Kidney (tissue), 14 donors: ENCODE results near the gene EZR. TPM values are rescaled to one million over a fixed set of nuclear protein-coding genes. Genes with fewer than 3 reads are reported as not detected.
A peak's percentile ranks its signal among the peaks of the same experiment; 100 is the strongest.

Source experiments
- DNase-seq, 5 donors: peaks; one replicate each; pipeline ENCODE4 v3.0.0-alpha.2; 2013 to 2020
- FAIRE-seq: peaks from 2 replicates; lab custom pipeline; 2012; peaks lifted over from hg19 to GRCh38; lab: Jason Lieb, UNC
- H3K27ac ChIP-seq, 2 donors: one replicate each; pipeline ENCODE4 v1.7.0; 2013; ENCODE audit warnings: low read depth in 2 of 2, low read length in 2 of 2, inconsistent platforms in 1 of 2
- H3K27me3 ChIP-seq: one replicate; pipeline ENCODE4 v1.7.1; 2013; ENCODE audit warnings: low read length, inconsistent platforms; ENCODE audit not compliant: control insufficient read depth, insufficient read depth
- H3K36me3 ChIP-seq, 3 donors: one replicate each; pipeline versions ENCODE4 v1.7.0 to v1.7.1; 2013; ENCODE audit warnings: low read length in 3 of 3, control low read depth in 1 of 3, inconsistent platforms in 1 of 3; ENCODE audit not compliant: insufficient read depth in 3 of 3, control insufficient read depth in 2 of 3
- H3K4me1 ChIP-seq, 3 donors: one replicate each; pipeline versions ENCODE4 v1.7.0 to v1.7.1; 2013; ENCODE audit warnings: low read length in 3 of 3, inconsistent platforms in 1 of 3, low read depth in 1 of 3; ENCODE audit not compliant: control insufficient read depth in 2 of 3, insufficient read depth in 2 of 3
- H3K4me3 ChIP-seq, 3 donors: one replicate each; pipeline versions ENCODE4 v1.7.0 to v1.8.1; 2013; ENCODE audit warnings: low read length in 3 of 3, control low read depth in 1 of 3, inconsistent platforms in 1 of 3
- H3K9ac ChIP-seq, 3 donors: one replicate each; pipeline versions ENCODE4 v1.7.0 to v1.7.1; 2013; ENCODE audit warnings: low read length in 3 of 3, control low read depth in 1 of 3, inconsistent platforms in 1 of 3
- H3K9me3 ChIP-seq, 3 donors: one replicate each; pipeline versions ENCODE4 v1.7.0 to v1.7.1; 2013; ENCODE audit warnings: low read length in 3 of 3, control low read depth in 1 of 3, inconsistent platforms in 1 of 3; ENCODE audit not compliant: control insufficient read depth in 2 of 3, insufficient read depth in 1 of 3
- intact Hi-C: fragments of 100-400 bp; cut with DNase I; formaldehyde crosslinking; loops from one replicate; pipeline ENCODE4 v1.11.1; 2022
- polyA plus RNA-seq: library from polyadenylated mRNA; stranded (reverse); fragments of 350-450 nt; fragmentation: Illumina TruSeq; extraction: RNeasy Lipid Tissue Mini Kit (QIAGEN cat#74804); gene quantifications from one replicate; pipeline ENCODE4 v1.2.3, GENCODE V29; 2014; ENCODE audit warnings: low read depth, low replicate concordance; ENCODE audit not compliant: insufficient read depth
- total RNA-seq: library from RNA; stranded (reverse); fragmentation: NEBNext Ultra II Directional; extraction: Animal tissue kit (Norgen Biotek cat#: 25700); gene quantifications from one replicate; pipeline ENCODE4 v1.2.1, GENCODE V29; 2021
- TF ChIP-seq, protein P1 (sequence below): IDR thresholded peaks from 3 replicates; pipeline ENCODE4 v1.5.1; 2012; ENCODE audit warnings: mild to moderate bottlenecking, moderate library complexity, borderline replicate concordance; ENCODE audit not compliant: insufficient read depth; ENCODE audit errors: extremely low read depth
- donor health status: control.
- donor health status: control.
- donor health status: control.
- donor health status: control.
- donor health status: control.
- donor health status: DM: yes; HTN: yes; CAD: no.
- donor health status: Normal renal cell carcinoma (clear cell type).

Gene EZR
- total and polyA plus RNA-seq, 2 donors from 2014 or later: 154 to 636 TPM

GRCh38 chr6:158756977-158757752, 62.0 kb downstream of the EZR start:
- intact Hi-C loops: no loop called here

GRCh38 chr6:158756126-158756525, 63.0 kb downstream of the EZR start:
- intact Hi-C loops: no loop called here
- peak in 1 of 5 donors; percentile 63 for DNase-seq
- TF ChIP-seq, protein P1, sequence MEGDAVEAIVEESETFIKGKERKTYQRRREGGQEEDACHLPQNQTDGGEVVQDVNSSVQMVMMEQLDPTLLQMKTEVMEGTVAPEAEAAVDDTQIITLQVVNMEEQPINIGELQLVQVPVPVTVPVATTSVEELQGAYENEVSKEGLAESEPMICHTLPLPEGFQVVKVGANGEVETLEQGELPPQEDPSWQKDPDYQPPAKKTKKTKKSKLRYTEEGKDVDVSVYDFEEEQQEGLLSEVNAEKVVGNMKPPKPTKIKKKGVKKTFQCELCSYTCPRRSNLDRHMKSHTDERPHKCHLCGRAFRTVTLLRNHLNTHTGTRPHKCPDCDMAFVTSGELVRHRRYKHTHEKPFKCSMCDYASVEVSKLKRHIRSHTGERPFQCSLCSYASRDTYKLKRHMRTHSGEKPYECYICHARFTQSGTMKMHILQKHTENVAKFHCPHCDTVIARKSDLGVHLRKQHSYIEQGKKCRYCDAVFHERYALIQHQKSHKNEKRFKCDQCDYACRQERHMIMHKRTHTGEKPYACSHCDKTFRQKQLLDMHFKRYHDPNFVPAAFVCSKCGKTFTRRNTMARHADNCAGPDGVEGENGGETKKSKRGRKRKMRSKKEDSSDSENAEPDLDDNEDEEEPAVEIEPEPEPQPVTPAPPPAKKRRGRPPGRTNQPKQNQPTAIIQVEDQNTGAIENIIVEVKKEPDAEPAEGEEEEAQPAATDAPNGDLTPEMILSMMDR: no peak
- Histone ChIP-seq H3K9ac (no peak overlapping the region), H3K36me3 (no peaks in the 10 kb centered on the region), H3K9me3 (no peaks in the 10 kb centered on the region), H3K4me1 (peaks cover 0 to 9% (median 4%) of the 10 kb centered on the region in 3 donors), H3K4me3 (no peak overlapping the region), H3K27me3 (no peaks in the 10 kb centered on the region), H3K27ac (no peak overlapping the region)
- FAIRE-seq: no peak

More at GRCh38 chr6:158756977-158757752, 62.0 kb downstream of the EZR start:
- TF ChIP-seq, protein P1: no peak
- peaks cover 0 to 6% (median 2%) of the 10 kb centered on the region in 3 donors for H3K4me1 ChIP-seq
- H3K27ac ChIP-seq: no peak overlapping the region
- DNase-seq: no peak
- no peak overlapping the region for H3K9ac ChIP-seq
- no peaks in the 10 kb centered on the region for H3K27me3 ChIP-seq
- no peaks in the 10 kb centered on the region for H3K9me3 ChIP-seq
- no peak overlapping the region for H3K4me3 ChIP-seq
- FAIRE-seq: no peak
- no peaks in the 10 kb centered on the region for H3K36me3 ChIP-seq

DNA sequence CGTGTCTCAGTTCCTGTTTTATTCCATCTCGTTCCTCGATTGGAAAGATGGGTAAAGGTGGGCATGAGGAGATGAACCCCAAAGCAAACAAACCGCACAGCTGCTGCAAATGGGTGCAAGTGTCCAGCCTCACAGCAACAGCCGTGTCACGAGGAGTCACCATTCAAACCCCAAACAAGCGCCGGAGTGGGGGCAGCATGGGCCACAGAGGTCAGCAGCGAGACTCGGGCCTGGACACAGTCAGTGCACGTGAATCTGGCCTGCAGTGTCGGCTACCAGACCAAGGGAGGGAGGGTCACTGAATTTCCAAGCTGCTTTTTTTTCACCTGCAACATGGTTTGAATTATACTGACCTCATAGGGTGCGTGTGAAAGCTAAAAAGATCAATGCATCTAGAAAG, 63.5 kb downstream of the EZR start:
- Histone ChIP-seq H3K27ac (no peak overlapping the region), H3K9me3 (no peaks in the 10 kb centered on the region), H3K4me3 (no peak overlapping the region), H3K4me1 (peaks cover 0 to 9% (median 4%) of the 10 kb centered on the region in 3 donors), H3K9ac (no peak overlapping the region), H3K36me3 (no peaks in the 10 kb centered on the region), H3K27me3 (no peaks in the 10 kb centered on the region)
- intact Hi-C loops: no loop called here
- FAIRE-seq (no peak), DNase-seq (no peak)
- TF ChIP-seq, protein P1: no peak
